ENCODE measurements around the gene LRIT1.

LRIT1 gene

GRCh38 chr10:84254552-84255478 lies 13.5 kb upstream of the LRIT1 start:
- DNase-seq, result no peak

- DNase-seq, result no peak
Measured at GRCh38 chr10:84248794-84249193, 7.4 kb upstream of the LRIT1 start.

GRCh38 chr10:84247496-84247895 lies 6.2 kb upstream of the LRIT1 start:
- no peak for DNase-seq

GRCh38 chr10:84244651-84245270 lies 3.4 kb upstream of the LRIT1 start, which contains the start of gene RGR:
RGR (plus strand) TSS chr10:84245053; CDS start chr10:84245091, 38 bp downstream.
- DNase-seq, result peak; percentile 85 to 96

- no peak for DNase-seq
Measured at GRCh38 chr10:84243759-84244158, 2.4 kb upstream of the LRIT1 start.

GRCh38 chr10:84238909-84239308 lies 2.4 kb downstream of the LRIT1 start:
- DNase-seq, result no peak

GRCh38 chr10:84237199-84238051 lies 3.9 kb downstream of the LRIT1 start:
- DNase-seq, result no peak

GRCh38 chr10:84236807-84237198 lies 4.5 kb downstream of the LRIT1 start:
- no peak for DNase-seq

GRCh38 chr10:84235096-84235495 lies 6.2 kb downstream of the LRIT1 start:
- no peak for DNase-seq

GRCh38 chr10:84234479-84234878 lies 6.9 kb downstream of the LRIT1 start:
- no peak for DNase-seq

- DNase-seq, result no peak
Measured at GRCh38 chr10:84233940-84234339, 7.4 kb downstream of the LRIT1 start.

GRCh38 chr10:84232376-84232775 lies 9.0 kb downstream of the LRIT1 start:
- no peak for DNase-seq

- no peak for DNase-seq
Measured at GRCh38 chr10:84230359-84230758, 11.0 kb downstream of the LRIT1 start.

- DNase-seq, result no peak
Measured at GRCh38 chr10:84227810-84228209, 13.5 kb downstream of the LRIT1 start.

- no peak for DNase-seq
Measured at GRCh38 chr10:84226616-84227015, 14.7 kb downstream of the LRIT1 start.

GRCh38 chr10:84225427-84226173 lies 15.7 kb downstream of the LRIT1 start, which contains the start of gene LRIT2:
LRIT2 (minus strand) TSS chr10:84225544; CDS start chr10:84225520, 24 bp downstream.
- no peak for DNase-seq

GRCh38 chr10:84224411-84225028 lies 16.8 kb downstream of the LRIT1 start:
- no peak for DNase-seq

GRCh38 chr10:84221916-84222315 lies 19.4 kb downstream of the LRIT1 start:
- no peak for DNase-seq

- no peak for DNase-seq
Measured at GRCh38 chr10:84217746-84218145, 23.6 kb downstream of the LRIT1 start.

- DNase-seq, result no peak
Measured at GRCh38 chr10:84216834-84217233, 24.5 kb downstream of the LRIT1 start.

- DNase-seq, result no peak
Measured at GRCh38 chr10:84214612-84215235, 26.6 kb downstream of the LRIT1 start.
